ENCODE data around the gene GLP2R. TPM values are rescaled to one million over a fixed set of nuclear protein-coding genes. Genes with fewer than 3 reads are reported as not detected.

The GLP2R gene
- total and polyA plus RNA-seq, 9 donors = 0.18 to 3.4 (median 0.57) TPM

DNA sequence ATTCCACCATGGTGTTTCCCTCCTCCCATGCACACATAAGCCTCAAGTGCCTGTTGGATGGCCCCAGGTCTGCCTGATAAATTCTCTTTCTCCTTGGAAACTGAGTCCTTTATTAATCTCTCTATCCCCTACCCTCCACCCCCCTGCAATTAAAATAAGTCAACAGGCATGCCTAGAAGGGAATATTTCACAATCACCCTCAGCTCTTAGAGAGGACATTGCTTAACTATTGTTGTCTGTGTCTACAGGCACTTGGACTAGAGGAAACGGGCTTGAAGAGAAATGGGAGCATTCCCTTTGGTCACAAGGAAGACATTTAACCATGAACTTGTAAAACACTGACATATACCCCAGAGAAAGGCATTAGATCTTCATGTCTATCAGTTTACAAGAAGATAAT is 39.9 kb downstream of the GLP2R start:
- H3K9me3 ChIP-seq = no peaks in the 10 kb centered on the region
- 57 to 73% (median 58%) methylated on average over 1 of the region's 1 CpG for WGBS, 3 donors
- H3K27me3 ChIP-seq = no peaks in the 10 kb centered on the region
- H3K4me1 ChIP-seq (ENCODE audit: insufficient read depth) = no peaks in the 10 kb centered on the region
- intact Hi-C loops (cut with DNase I) = no loop called here
- H3K36me3 ChIP-seq = no peaks in the 10 kb centered on the region
- DNase-seq = no peak
- H3K27ac ChIP-seq = no peak overlapping the region
- TF ChIP-seq EP300 (IDR thresholded peaks at IDR 0.05) = no peak
- TF ChIP-seq, protein P1, sequence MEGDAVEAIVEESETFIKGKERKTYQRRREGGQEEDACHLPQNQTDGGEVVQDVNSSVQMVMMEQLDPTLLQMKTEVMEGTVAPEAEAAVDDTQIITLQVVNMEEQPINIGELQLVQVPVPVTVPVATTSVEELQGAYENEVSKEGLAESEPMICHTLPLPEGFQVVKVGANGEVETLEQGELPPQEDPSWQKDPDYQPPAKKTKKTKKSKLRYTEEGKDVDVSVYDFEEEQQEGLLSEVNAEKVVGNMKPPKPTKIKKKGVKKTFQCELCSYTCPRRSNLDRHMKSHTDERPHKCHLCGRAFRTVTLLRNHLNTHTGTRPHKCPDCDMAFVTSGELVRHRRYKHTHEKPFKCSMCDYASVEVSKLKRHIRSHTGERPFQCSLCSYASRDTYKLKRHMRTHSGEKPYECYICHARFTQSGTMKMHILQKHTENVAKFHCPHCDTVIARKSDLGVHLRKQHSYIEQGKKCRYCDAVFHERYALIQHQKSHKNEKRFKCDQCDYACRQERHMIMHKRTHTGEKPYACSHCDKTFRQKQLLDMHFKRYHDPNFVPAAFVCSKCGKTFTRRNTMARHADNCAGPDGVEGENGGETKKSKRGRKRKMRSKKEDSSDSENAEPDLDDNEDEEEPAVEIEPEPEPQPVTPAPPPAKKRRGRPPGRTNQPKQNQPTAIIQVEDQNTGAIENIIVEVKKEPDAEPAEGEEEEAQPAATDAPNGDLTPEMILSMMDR (IDR thresholded peaks at IDR 0.05) = no peak
- no peak overlapping the region for H3K4me3 ChIP-seq

DNA sequence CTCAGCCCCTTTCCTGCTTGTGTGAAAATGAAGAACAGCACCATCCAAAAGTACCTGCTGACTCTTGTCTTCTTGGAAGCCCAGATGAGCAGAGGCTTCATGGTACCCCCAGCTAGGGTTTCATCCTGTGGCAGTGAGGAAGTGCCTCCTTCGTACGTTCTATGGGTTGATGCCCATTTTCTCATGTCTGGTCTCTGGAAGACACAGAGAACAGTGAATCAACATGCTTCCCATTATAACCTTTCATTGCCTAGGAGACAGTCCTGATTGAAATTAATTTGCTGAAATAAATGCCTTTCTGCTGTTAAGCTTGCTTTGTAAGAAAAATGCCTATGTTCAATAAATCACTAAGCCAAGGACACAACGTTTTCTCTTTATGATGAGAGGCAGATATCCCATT is 42.8 kb downstream of the GLP2R start:
- WGBS, 3 donors = 58 to 60% (median 59%) methylated on average over 3 of the region's 3 CpGs
- no peak for TF ChIP-seq EP300 (IDR thresholded peaks at IDR 0.05)
- no peak for TF ChIP-seq POLR2A (IDR thresholded peaks at IDR 0.05)
- TF ChIP-seq, protein P1 (IDR thresholded peaks at IDR 0.05) = no peak
- no peak for DNase-seq
- Histone ChIP-seq H3K27me3 (no peaks in the 10 kb centered on the region), H3K4me3 (no peak overlapping the region), H3K4me1 (ENCODE audit: insufficient read depth) (no peaks in the 10 kb centered on the region), H3K9me3 (no peaks in the 10 kb centered on the region), H3K36me3 (no peaks in the 10 kb centered on the region), H3K27ac (no peak overlapping the region)
- intact Hi-C loops (cut with DNase I) = no loop called here

DNA sequence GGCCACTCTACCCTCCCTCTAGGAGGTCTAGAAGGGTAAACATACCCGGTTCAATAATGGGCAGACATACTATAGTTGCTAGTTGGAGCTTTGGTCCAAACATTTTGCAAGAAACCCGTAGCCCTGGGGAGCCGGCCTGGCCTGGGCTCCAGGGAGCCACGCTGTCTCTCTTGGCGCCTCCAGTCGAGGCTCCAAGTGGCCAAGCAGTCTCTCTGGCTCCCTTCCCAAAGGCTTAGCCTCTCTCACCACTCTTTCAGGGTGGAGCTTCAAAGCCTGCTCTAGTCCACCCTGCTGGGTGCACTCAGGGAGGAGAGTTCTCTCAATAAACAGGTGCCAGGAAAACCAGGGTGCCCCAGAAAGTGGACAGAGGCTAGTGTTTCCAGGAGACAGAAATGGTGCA is 47.1 kb downstream of the GLP2R start:
- intact Hi-C loops (cut with DNase I) = loop anchor here in 1 of 4 donors (10.0 kb wide), 1 partner anchor 98 kb away; no protein-coding TSS in a partner anchor
- Histone ChIP-seq H3K36me3 (no peaks in the 10 kb centered on the region), H3K27ac (no peak overlapping the region), H3K4me1 (ENCODE audit: insufficient read depth) (peaks cover 8% of the 10 kb centered on the region), H3K4me3 (no peak overlapping the region), H3K27me3 (no peaks in the 10 kb centered on the region), H3K9me3 (no peaks in the 10 kb centered on the region)
- 74 to 89% (median 77%) methylated on average over 6 of the region's 6 CpGs for WGBS, 3 donors
- DNase-seq = no peak
- TF ChIP-seq, protein P1 (IDR thresholded peaks at IDR 0.05) = no peak
- no peak for TF ChIP-seq EP300 (IDR thresholded peaks at IDR 0.05)
- no peak for TF ChIP-seq POLR2A (IDR thresholded peaks at IDR 0.05)

DNA sequence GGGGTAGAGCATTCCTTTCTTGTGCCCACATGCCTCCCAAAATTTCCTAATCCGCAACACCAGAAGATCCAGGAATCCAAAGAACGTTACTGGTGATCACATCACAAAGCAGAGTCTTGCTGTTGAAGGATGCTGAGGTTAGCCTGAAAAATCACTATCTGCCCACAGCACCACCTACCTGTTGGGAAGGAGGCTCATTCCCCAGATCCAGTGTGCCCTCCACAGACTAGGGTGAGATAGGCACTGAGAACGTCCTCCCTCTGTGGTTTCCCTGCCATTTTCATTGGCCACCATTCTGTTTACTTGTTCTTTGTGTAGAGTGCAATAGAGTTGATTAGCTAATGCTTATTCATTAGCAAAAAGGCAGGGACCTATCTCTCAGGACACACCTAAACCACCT is 49.0 kb downstream of the GLP2R start:
- no peak for DNase-seq
- H3K27ac ChIP-seq = no peak overlapping the region
- 85 to 88% (median 86%) methylated on average over 3 of the region's 3 CpGs for whole genome bisulfite sequencing, 3 donors

More for the DNA sequence above, 49.0 kb downstream of the GLP2R start:
- Histone ChIP-seq H3K27me3 (no peaks in the 10 kb centered on the region), H3K4me1 (ENCODE audit: insufficient read depth) (peaks cover 8% of the 10 kb centered on the region), H3K9me3 (no peaks in the 10 kb centered on the region), H3K4me3 (no peak overlapping the region), H3K36me3 (no peaks in the 10 kb centered on the region)
- no peak for TF ChIP-seq EP300 (IDR thresholded peaks at IDR 0.05)
- TF ChIP-seq, protein P1 (IDR thresholded peaks at IDR 0.05) = no peak
- intact Hi-C loops (cut with DNase I) = loop anchor here in 1 of 4 donors (10.0 kb wide), 1 partner anchor 100 kb away; no protein-coding TSS in a partner anchor
